ENCODE results near the gene ASB8.

- TF ChIP-seq CTCF (IDR thresholded peaks at IDR 0.05) (no peak), POLR2A (IDR thresholded peaks at IDR 0.05) (no peak)
These were observed 47.9 kb downstream of the ASB8 start for GRCh38 chr12:48109424-48109823.
